Right lobe of liver (tissue), 4 donors: Measurements from ENCODE around the gene MNX1.

Experiments used
- POLR2A ChIP-seq: fragments of 450-650 bp; IDR thresholded peaks from one replicate; pipeline ENCODE4 v1.6.1; 2017; ENCODE audit warnings: antibody characterized with exemption, mild to moderate bottlenecking
- TF ChIP-seq, protein P1 (sequence below), 4 donors: fragments of 200-600 bp in 3 of 4; fragments of 450-650 bp in 1 of 4; IDR thresholded peaks; one replicate each; pipeline versions ENCODE4 v1.5.1 to v1.8.0; 2016 to 2022; ENCODE audit warnings: antibody characterized with exemption in 4 of 4, mild to moderate bottlenecking in 2 of 4
- donor health status: DM: no; HTN: no; CAD: no.
- donor health status: DM: no; HTN: no; CAD: no.
- donor health status: DM: no; HTN: yes; CAD: no.

DNA sequence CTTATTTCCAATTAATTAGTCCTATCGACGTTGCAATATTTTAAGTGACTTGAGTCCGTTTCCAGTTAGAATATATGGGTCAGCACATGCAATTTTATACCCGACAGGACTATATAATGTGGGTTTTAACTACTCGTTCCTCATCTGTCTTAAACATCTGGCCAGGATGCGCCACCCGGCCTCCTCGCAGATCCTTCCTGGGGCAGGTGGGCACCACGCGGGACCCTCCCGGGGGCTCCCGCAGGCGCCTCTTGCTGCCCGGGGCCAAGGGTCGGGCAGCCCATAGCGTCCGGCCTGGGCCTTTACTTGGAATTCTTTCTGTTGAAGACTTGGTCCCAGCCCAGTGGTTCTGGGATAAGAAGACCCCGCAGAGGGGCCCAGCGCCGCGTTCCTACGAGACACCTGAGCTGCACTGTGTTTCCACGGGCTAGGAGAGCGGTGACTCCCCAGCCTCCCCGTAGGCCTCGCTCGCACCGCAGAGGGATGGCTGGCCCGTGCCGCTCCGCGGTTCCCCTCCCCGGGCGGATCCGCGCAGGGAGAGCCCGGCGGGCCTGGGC, 10.1 kb upstream of the MNX1 start:
- TF ChIP-seq POLR2A = no peak
- TF ChIP-seq, protein P1, sequence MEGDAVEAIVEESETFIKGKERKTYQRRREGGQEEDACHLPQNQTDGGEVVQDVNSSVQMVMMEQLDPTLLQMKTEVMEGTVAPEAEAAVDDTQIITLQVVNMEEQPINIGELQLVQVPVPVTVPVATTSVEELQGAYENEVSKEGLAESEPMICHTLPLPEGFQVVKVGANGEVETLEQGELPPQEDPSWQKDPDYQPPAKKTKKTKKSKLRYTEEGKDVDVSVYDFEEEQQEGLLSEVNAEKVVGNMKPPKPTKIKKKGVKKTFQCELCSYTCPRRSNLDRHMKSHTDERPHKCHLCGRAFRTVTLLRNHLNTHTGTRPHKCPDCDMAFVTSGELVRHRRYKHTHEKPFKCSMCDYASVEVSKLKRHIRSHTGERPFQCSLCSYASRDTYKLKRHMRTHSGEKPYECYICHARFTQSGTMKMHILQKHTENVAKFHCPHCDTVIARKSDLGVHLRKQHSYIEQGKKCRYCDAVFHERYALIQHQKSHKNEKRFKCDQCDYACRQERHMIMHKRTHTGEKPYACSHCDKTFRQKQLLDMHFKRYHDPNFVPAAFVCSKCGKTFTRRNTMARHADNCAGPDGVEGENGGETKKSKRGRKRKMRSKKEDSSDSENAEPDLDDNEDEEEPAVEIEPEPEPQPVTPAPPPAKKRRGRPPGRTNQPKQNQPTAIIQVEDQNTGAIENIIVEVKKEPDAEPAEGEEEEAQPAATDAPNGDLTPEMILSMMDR (IDR thresholded peaks at IDR 0.05) = no peak
